ENCODE data around the gene ACMSD.

DNA sequence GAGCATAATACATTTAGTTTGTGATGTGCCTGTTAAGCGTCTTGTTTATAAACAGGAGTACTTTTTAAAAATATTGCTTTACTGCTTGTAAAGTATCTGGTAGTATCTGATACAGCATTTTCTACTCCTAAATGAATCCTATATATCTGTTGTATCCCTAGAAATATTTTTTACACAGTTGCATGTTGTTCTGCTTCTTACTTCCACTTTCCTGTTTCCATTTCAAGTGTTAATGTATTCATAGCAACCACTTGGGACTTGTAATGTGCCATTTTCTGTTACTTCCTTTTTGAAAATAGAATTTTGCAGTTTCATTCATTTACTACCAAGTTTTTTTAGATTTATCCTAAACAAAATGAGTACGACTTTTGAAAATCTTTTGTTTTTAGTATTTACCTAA, 105.1 kb downstream of the ACMSD start:
- TF ChIP-seq, protein P1, sequence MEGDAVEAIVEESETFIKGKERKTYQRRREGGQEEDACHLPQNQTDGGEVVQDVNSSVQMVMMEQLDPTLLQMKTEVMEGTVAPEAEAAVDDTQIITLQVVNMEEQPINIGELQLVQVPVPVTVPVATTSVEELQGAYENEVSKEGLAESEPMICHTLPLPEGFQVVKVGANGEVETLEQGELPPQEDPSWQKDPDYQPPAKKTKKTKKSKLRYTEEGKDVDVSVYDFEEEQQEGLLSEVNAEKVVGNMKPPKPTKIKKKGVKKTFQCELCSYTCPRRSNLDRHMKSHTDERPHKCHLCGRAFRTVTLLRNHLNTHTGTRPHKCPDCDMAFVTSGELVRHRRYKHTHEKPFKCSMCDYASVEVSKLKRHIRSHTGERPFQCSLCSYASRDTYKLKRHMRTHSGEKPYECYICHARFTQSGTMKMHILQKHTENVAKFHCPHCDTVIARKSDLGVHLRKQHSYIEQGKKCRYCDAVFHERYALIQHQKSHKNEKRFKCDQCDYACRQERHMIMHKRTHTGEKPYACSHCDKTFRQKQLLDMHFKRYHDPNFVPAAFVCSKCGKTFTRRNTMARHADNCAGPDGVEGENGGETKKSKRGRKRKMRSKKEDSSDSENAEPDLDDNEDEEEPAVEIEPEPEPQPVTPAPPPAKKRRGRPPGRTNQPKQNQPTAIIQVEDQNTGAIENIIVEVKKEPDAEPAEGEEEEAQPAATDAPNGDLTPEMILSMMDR (conservative IDR thresholded peaks at IDR 0.05 in 1 of 2, IDR thresholded peaks at IDR 0.05 in 1 of 2; ENCODE audit: low read depth in 1 of 2, low read length in 2 of 2), result no peak
- no peak for TF ChIP-seq EZH2 (IDR thresholded peaks at IDR 0.05; ENCODE audit: low read length, missing control alignments)

Measured in fibroblast of lung (primary cell).